ENCODE data around the gene COX7B.

COX7B gene

DNA sequence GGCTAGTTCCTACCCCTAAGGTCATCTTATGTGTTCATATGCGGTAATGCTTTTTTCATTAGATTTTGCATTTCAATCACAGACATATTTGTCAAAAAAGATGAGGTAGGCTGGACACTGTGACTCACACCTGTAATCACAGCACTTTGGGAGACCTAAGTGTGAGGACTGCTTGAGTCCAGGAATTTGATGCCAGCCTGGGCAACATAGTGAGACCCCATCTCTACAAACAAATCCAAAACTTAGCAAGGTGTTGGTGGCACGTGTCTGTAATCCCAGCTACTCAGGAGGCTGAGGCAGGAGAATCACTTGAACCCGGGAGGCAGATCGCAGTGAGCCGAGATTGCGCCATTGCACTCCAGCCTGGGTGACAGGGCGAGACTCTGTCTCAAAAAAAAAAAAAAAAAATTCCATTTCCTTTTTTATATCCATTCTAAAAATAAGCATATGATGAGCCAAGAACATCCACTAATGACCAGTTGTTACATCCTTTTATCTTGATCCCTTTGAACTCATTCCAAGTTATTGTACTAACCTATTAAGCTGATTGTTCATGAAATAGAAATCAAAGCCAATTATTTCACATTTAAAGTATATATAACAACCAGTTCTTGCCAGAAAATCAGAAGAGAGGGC, 46.8 kb downstream of the COX7B start:
- TF ChIP-seq, protein P1, sequence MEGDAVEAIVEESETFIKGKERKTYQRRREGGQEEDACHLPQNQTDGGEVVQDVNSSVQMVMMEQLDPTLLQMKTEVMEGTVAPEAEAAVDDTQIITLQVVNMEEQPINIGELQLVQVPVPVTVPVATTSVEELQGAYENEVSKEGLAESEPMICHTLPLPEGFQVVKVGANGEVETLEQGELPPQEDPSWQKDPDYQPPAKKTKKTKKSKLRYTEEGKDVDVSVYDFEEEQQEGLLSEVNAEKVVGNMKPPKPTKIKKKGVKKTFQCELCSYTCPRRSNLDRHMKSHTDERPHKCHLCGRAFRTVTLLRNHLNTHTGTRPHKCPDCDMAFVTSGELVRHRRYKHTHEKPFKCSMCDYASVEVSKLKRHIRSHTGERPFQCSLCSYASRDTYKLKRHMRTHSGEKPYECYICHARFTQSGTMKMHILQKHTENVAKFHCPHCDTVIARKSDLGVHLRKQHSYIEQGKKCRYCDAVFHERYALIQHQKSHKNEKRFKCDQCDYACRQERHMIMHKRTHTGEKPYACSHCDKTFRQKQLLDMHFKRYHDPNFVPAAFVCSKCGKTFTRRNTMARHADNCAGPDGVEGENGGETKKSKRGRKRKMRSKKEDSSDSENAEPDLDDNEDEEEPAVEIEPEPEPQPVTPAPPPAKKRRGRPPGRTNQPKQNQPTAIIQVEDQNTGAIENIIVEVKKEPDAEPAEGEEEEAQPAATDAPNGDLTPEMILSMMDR (IDR thresholded peaks at IDR 0.05; ENCODE audit: borderline replicate concordance, insufficient read depth, low read depth, low read length): no peak
- no peak overlapping the region for H3K4me3 ChIP-seq (ENCODE audit: low read depth, low read length)

DNA sequence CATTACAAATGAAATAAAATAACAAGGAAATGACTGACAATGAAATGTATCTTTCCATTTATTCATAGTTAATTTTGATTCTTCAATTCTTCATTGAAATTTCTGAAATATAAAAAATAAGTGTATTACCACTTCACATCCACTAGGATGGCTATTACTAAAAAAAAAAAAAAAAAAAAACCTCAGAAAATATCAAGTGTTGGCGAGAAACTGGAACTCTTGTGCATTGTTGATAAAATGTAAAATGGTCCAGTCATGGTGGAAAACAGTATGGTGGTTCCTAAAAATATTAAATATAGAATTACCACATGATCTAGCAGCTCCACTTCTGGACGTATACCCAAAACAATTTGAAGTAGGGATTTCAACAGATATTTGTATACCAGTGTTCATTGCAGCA, 47.3 kb downstream of the COX7B start:
- no peak overlapping the region for H3K4me3 ChIP-seq (ENCODE audit: low read depth, low read length)
- TF ChIP-seq, protein P1 (IDR thresholded peaks at IDR 0.05; ENCODE audit: borderline replicate concordance, insufficient read depth, low read depth, low read length): no peak

DNA sequence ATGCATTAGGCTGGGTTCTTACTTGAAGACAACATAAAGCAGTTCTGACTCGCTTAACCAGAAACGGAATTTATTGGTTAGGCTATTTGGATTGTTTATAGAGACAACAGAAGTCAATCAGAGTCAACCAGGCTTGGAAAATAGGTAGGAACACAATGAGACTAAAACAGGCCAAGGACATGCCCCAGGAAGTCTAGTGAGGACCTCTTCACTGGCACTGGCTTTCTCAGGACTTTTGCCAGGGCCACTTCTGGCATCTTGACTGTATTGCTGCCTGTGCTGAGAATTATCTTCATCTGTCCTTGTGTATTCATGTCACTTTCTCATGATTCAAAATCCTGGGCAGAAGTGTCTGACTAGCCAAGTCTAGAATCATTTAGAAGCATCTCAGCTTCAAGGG, 50.6 kb downstream of the COX7B start:
- no peak overlapping the region for H3K4me3 ChIP-seq (ENCODE audit: low read depth, low read length)
- TF ChIP-seq, protein P1 (IDR thresholded peaks at IDR 0.05; ENCODE audit: borderline replicate concordance, insufficient read depth, low read depth, low read length): no peak

DNA sequence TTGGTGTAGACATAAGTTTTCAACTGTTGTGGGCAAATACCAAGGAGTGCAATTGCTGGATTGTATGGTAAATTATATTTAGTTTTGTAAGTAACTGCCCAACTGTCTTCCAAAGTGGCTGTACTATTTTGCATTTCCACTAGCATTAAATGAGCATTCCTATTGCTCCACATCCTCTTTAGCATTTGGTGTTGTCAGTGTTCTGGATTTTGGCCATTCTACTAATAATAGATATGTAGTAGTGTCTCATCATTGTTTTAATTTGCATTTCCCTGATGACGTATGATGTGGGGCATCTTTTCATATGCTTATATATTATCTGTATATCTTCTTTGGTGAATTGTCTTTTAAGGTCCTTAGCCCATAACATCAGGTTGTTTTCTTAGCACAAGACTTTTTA, 52.9 kb downstream of the COX7B start:
- TF ChIP-seq, protein P1 (IDR thresholded peaks at IDR 0.05; ENCODE audit: borderline replicate concordance, insufficient read depth, low read depth, low read length): no peak
- H3K4me3 ChIP-seq (ENCODE audit: low read depth, low read length): no peak overlapping the region

DNA sequence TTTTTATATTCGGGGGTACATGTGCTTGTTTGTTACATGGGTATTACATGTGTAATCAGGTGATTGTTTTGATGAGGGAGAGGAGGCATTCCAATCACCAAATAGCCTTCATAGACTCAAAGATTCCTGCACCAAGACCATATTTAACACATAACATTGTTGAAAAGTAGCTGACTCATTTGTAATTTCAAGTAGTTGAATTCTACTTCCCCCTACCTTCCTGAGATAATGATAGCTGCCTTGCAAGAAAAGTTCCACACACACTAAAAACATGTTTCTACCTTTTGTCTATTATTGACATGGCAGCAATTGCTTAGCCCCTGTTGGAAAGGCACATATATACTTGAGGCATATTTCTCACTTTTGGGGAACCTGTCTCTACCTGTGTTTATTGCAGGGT, 54.0 kb downstream of the COX7B start:
- H3K4me3 ChIP-seq (ENCODE audit: low read depth, low read length): no peak overlapping the region
- TF ChIP-seq, protein P1 (IDR thresholded peaks at IDR 0.05; ENCODE audit: borderline replicate concordance, insufficient read depth, low read depth, low read length): no peak

DNA sequence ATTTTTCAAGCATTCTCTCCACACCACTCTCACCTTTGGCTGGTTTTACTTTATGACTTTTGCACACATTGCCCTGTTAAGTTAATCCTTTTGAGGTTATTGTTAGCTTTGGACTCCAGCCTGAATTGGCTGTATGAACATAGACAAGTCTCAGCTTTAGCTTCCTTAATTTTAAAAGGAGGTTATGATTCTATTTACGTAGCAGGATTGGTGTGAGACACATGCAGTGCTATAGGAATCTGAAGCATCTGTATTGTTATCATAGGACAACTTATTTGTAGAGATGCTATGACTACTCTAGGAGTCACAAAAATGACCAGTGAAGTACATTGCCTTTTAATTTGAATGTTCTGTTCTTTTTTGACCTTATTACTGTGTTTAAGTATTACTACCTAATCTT, 54.4 kb downstream of the COX7B start:
- no peak overlapping the region for H3K4me3 ChIP-seq (ENCODE audit: low read depth, low read length)
- TF ChIP-seq, protein P1 (IDR thresholded peaks at IDR 0.05; ENCODE audit: borderline replicate concordance, insufficient read depth, low read depth, low read length): no peak

All from GM12875 (cell line).